ENCODE results near the gene HOXA6.
A peak's percentile ranks its signal among the peaks of the same experiment; 100 is the strongest.

HOXA6 gene

DNA sequence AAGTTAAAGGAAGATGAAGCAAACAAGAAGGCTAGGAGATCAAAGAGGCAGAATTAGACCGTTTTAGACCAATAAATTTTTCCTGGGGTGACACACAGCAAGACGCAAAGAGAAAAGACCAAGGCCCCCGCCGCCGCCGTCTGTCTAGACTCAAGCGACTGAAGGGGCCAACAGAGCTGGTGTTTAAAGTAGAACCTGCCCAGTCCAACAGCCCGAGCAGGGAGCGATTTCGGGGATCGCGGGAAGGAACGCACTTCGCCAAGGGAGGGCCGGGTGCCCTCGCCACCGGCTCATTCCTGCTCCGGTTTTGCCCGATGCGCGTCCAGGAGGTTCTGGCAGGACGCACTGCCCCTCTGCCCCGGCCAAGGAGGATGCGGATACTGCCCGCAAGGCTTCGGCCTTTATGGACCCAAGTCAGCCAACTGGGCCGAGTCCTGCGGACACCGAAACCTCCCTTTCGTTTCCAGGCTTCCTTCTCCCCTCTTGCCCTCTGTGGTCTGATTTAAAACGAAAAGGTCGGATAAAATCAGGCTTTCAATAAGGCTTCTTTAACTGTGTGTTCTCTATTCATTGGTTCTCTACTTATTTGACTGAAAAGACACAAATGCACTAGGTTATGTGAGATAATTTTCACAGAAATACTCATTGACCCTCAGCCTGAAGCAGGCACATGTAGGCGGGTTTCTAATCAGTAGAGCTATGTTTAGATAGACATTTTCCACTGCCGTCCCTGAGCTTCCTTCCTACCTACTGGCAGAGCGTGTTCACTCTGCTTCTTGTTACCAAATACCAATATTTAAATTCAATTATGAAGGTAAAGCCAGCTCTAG is 11.1 kb upstream of the HOXA6 start:
- Mint-ChIP-seq H3K27ac (no peak overlapping the region), H3K4me1 (ENCODE audit: low read depth in 2 of 2) (peaks cover 28 to 30% of the 10 kb centered on the region in 2 donors), H3K9me3 (no peaks in the 10 kb centered on the region), H3K27me3 (peaks cover 71 to 95% of the 10 kb centered on the region in 2 donors), H3K4me3 (peak overlapping the region in 1 of 2 donors; percentile 15), H3K36me3 (ENCODE audit: insufficient read depth) (peaks cover 33% of the 10 kb centered on the region)
- ATAC-seq (replicated peaks) (no peak), DNase-seq (no peak)

DNA sequence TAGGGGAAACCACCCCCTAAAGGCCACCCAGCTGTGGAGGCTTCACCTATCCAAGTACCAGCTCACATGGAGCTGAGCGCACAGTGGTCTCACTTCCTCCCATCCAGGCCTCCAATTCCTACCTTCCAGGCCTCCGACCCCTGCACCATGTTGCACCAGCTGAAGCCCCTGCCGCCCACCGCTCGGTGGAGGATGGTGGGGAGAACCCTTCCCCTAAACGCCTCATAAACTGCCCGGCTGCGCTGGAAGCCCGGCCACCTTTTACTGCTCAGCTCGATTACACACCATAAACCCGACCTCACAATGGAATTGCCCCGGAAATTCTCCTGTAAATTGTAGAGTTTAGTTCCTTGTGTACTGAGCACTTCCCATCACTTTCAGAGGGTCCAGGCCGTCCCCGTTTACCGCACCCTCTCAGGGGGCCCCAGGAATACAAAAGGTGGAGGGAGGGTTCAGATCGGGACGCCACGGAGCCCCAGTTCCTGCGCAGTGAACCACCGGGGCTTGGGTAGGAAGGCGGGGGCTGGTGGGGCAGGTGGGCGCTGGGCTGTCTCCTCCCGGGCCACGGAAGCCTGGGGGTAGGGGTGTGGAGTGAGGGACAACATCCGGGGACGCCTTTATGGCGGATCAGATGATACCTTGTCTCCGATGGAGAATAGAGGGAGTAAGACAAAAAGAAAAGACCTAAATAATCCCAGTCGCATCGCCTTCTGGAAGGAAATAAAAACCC is 10.3 kb upstream of the HOXA6 start:
- ATAC-seq (replicated peaks) (no peak), DNase-seq (no peak)
- Mint-ChIP-seq H3K27me3 (peaks cover 74 to 95% of the 10 kb centered on the region in 2 donors), H3K27ac (no peak overlapping the region), H3K9me3 (no peaks in the 10 kb centered on the region), H3K36me3 (ENCODE audit: insufficient read depth) (peaks cover 32% of the 10 kb centered on the region), H3K4me3 (peak overlapping the region in 1 of 2 donors; percentile 54), H3K4me1 (ENCODE audit: low read depth in 2 of 2) (peaks cover 28 to 30% of the 10 kb centered on the region in 2 donors)

DNA sequence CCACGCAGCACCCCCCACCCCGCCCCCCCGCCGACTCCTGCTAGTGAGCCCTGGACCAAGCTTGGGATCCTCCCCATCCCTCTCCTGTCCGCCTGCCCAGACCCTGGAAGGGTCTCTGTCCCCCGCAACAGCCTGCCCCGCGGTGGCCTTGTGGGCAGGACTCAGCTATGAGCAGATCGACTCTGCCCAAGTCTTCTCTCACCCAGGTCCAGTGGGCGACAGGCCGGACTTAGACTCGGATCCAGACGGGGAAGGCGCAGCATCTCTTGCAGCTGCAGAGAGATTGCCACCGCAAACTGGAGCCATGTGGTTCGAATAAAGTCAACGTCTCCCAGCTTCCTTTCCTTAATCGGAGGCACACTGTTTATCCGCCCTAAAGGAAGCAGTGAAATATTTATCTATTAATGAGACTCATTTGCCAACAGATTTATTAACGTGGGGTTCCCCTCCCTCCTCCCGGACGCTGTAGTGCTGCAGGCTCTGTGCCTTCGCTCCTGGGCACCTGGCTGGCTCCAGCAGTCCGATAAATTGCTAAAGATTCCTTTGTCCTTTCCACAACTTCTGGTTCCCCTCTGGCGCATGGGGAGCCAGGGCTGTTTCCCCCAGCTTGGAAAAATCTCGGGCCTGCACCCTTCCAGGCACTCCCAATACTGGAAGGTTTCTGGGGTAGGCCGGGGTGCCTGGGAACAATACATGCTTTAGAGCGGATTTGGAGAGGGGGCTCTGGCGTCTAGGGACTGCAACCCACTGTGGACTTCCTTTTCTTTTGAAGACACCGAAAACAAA is 9.5 kb upstream of the HOXA6 start:
- Mint-ChIP-seq H3K27ac (peak overlapping the region in 1 of 2 donors; percentile 55), H3K4me3 (peak overlapping the region; percentile 40 to 64), H3K9me3 (no peaks in the 10 kb centered on the region), H3K36me3 (ENCODE audit: insufficient read depth) (peaks cover 32% of the 10 kb centered on the region), H3K27me3 (peaks cover 79 to 95% of the 10 kb centered on the region in 2 donors), H3K4me1 (ENCODE audit: low read depth in 2 of 2) (peaks cover 30 to 32% of the 10 kb centered on the region in 2 donors)
- no peak for ATAC-seq (replicated peaks)
- DNase-seq = no peak

DNA sequence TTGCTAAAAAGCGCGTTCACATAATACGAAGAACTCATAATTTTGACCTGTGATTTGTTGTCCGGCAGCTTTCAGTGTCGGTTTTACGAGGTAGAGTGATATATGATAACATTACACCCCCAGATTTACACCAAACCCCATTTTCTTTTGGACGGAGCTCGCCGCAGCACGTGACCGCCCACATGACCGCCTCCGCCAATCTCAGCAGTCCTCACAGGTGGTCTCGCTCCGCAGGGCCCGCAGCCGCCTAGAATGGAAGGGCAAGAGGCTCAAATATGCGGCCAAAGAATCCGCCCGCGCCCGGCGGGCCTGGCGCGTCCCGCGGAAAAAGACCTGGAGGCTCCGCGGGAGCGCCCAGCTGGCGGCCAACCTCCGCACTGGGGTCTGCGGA is 8.9 kb upstream of the HOXA6 start, which contains the start of gene HOXA7:
Gene HOXA7 (minus strand): TSS at position 168 of the 391 bp plus-strand sequence. CDS start 130 bp downstream, at position 38.
- ATAC-seq (replicated peaks) (no peak), DNase-seq (no peak)
- Mint-ChIP-seq H3K4me1 (ENCODE audit: low read depth in 2 of 2) (peaks cover 36 to 38% of the 10 kb centered on the region in 2 donors), H3K27ac (peak within 1 kb of the TSS in 1 of 2 donors; percentile 55), H3K27me3 (peaks cover 83 to 96% of the 10 kb centered on the region in 2 donors), H3K4me3 (peak within 1 kb of the TSS; percentile 64 to 80), H3K9me3 (no peaks in the 10 kb centered on the region), H3K36me3 (ENCODE audit: insufficient read depth) (peaks cover 37% of the 10 kb centered on the region)

DNA sequence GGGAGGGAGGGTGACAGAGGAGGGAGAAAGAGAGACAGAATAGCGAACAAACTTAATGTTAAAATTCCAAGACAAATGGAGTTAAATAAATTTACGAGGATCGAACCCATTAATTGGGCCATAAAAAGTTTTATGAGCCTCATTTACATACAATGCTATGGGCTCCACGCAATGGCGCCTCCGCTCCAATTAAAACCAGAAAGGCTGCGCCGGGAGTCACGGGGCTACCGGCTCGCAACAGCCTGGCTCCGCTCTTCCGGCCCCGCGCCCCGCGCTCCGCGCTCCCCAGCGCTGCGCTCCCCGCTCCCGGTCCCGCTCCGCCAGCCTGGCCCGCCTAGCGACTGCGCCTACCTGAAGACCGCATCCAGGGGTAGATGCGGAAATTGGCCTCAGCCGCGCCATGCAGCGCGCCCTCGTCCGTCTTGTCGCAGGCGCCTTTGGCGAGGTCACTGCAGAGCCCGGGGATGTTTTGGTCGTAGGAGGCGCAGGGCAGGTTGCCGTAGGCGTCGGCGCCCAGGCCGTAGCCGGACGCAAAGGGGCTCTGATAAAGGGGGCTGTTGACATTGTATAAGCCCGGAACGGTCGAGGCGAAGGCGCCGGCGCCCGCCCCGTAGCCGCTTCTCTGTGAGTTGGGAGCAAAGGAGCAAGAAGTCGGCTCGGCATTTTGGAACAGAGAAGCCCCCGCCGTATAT is 8.4 kb upstream of the HOXA6 start:
- Mint-ChIP-seq H3K27ac (peak overlapping the region in 1 of 2 donors; percentile 20), H3K9me3 (no peaks in the 10 kb centered on the region), H3K36me3 (ENCODE audit: insufficient read depth) (peaks cover 37% of the 10 kb centered on the region), H3K4me1 (ENCODE audit: low read depth in 2 of 2) (peaks cover 41% of the 10 kb centered on the region in 2 donors), H3K4me3 (peak overlapping the region; percentile 64 to 80), H3K27me3 (peaks cover 88 to 96% of the 10 kb centered on the region in 2 donors)
- DNase-seq (no peak), ATAC-seq (replicated peaks) (peak; percentile 18)

DNA sequence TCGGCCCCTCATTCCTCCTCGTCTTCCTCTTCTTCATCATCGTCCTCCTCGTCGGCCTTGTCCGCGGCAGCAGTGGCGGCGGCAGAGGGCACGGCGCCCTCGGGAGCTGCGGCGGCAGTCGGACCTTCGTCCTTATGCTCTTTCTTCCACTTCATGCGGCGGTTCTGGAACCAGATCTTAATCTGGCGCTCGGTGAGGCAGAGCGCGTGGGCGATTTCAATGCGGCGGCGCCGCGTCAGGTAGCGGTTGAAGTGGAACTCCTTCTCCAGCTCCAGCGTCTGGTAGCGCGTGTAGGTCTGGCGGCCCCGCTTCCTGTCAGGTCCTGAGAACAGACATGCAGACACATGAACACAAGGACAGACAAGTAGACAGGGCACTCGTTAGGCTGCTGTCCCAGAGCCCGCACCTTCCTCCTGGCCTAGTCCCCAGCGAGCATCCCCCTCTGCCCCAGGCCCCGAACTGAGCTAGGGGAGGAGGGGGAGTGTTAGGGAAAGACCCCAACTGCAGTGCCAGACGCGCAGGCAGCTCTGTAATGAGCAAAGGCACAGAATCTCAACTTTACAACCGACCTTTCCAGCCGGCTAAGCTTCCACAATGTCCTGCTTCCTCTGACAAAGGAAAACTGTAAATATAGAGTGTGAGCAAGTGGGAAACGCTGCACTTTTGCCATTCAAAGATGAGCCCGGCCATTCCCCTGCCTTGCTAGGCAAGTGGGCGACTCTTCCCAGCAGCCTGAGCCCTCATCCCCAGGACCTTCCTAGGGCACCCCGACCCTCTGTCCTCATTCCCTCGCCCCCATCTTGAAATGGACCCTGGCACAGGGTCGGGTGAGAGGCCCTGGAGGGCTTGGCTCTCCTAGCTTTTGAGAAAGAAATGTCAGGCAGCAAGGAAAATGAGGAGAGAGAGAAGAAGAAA is 7.6 kb upstream of the HOXA6 start:
- Mint-ChIP-seq H3K27me3 (peaks cover 96 to 100% of the 10 kb centered on the region in 2 donors), H3K9me3 (no peaks in the 10 kb centered on the region), H3K4me3 (peak overlapping the region; percentile 64 to 80), H3K36me3 (ENCODE audit: insufficient read depth) (peaks cover 36% of the 10 kb centered on the region), H3K4me1 (ENCODE audit: low read depth in 2 of 2) (peaks cover 47 to 49% of the 10 kb centered on the region in 2 donors), H3K27ac (peak overlapping the region in 1 of 2 donors; percentile 49)
- DNase-seq = no peak
- no peak for ATAC-seq (replicated peaks)

DNA sequence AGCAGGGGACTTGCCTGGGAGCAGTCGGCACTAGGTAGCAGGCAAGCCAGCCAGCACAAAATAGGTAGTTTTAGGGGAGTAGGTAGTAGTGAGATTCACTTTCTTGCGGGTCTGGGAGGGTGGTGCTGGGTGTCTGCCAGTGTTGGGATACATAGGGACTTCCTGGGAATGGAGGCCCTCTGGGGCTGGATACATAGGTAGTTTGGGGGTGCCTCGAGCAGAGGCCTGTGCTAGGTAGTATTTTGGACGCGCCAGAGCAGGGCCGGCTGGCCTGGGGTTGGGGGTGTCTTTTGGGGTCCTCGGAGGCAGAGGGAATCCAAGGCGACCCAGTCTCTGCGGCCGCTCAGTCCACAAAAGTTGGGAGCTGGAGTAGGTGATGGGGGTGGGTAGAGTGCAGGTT is 6.8 kb upstream of the HOXA6 start:
- ATAC-seq (replicated peaks) (no peak), DNase-seq (no peak)
- Mint-ChIP-seq H3K4me1 (ENCODE audit: low read depth in 2 of 2) (peaks cover 44 to 47% of the 10 kb centered on the region in 2 donors), H3K4me3 (peak overlapping the region; percentile 64 to 80), H3K36me3 (ENCODE audit: insufficient read depth) (peaks cover 32% of the 10 kb centered on the region), H3K9me3 (no peaks in the 10 kb centered on the region), H3K27ac (peak overlapping the region; percentile 15 to 58), H3K27me3 (peaks cover 90 to 99% of the 10 kb centered on the region in 2 donors)

DNA sequence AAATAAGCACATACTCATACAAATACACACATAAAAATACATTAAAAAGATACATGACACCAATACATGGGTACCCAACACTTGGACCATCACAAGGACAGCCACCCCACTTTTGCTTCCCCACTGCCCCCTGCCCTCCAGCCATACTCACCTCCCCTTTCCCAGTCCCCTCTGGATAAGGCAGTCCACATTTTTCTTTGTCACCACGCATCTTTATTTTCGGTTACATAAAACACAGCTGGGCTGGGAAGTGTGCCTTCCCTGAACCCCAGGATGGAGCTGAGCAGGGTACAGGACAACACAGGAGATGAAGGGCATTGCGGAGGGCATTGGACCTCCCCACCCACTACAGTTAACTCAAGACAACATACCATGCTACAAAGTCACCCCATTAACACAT is 6.0 kb upstream of the HOXA6 start:
- DNase-seq (no peak), ATAC-seq (replicated peaks) (no peak)
- no peak overlapping the region for H3K4me3 Mint-ChIP-seq
- peaks cover 44 to 47% of the 10 kb centered on the region in 2 donors for H3K4me1 Mint-ChIP-seq (ENCODE audit: low read depth in 2 of 2)
- H3K36me3 Mint-ChIP-seq (ENCODE audit: insufficient read depth) = peaks cover 32% of the 10 kb centered on the region
- H3K27ac Mint-ChIP-seq = no peak overlapping the region
- no peaks in the 10 kb centered on the region for H3K9me3 Mint-ChIP-seq
- H3K27me3 Mint-ChIP-seq = peaks cover 84 to 99% of the 10 kb centered on the region in 2 donors

DNA sequence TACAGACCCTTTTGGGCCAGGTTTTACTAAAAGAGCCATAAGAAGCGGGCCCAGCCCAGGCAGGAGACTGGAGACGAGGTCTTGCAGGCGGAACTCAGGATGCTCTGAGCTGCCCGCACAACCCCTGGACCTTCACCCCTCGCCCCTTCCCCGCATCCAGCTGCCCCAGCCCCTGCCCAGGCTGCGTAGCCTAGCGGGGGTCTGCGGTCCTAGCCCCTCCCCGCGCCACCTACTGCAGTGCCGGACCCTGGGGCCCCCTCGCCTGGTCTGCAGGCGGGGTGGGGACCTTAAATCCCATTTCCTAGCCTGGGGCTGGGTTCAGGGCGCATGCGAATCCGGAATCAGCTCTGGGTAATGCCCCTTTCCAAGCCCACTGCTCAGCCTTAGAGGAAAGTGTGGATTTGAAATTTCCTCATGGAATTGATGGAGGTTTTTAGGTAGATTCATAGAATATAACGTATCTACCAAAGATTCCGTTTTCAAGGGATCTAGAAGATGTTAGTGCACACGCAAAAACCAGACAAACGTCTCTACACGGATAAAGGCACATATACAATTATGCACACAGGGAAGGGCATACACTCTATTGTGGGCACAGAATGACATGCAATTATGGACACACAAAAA is 5.4 kb upstream of the HOXA6 start:
- Mint-ChIP-seq H3K27ac (no peak overlapping the region), H3K36me3 (ENCODE audit: insufficient read depth) (peaks cover 31% of the 10 kb centered on the region), H3K9me3 (no peaks in the 10 kb centered on the region), H3K4me3 (no peak overlapping the region), H3K27me3 (peaks cover 84 to 99% of the 10 kb centered on the region in 2 donors), H3K4me1 (ENCODE audit: low read depth in 2 of 2) (peaks cover 42 to 46% of the 10 kb centered on the region in 2 donors)
- no peak for ATAC-seq (replicated peaks)
- DNase-seq = no peak

DNA sequence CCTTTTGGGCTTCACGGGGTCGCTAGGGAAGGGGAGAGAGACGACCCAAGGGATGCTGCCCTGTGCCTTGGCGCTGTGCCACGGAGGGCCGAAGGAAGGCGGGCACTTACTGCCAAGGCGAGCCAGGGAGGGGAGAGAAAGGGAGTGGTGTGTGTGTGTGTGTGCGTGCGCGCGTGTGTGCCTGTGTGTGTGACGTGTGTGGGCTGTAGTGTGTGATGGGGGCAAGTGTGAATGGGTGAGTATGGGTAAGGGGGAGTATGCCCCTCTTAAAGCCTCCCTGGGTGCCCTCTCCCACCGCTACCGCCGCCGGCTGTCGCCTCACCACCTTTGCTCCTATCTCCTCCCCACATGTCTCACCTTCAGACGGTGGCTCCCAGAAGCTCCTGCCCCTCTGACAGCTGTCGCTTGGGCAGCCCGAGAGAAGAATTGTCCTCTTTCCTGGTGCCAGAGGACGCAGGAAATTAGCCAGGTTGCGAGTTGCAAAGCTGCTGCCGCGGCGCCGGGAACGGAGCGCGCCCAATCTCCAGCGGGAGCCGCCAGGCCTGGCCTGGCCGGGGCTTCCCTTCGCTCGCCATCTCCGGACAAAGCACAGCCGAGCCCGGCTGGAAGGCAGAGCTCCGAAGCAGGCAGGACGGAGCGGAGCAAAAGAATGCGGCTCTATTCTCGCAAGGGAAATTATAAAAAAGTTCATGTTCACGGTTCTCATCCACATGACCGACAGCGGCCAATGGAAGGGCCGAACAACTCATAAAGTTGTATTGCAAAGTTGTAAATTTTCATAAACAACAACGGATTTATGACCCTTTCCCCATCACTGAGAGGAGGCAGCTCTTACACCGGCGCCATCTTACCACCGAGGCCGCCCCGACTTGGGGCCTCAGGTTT is 4.6 kb upstream of the HOXA6 start, which contains the start of gene HOXA3:
Gene HOXA3 (minus strand): TSS at position 653 of the 885 bp plus-strand sequence. CDS start 41,943 bp downstream, outside the sequence.
- no peak for ATAC-seq (replicated peaks)
- no peak for DNase-seq
- H3K4me3 Mint-ChIP-seq = peak within 1 kb of the TSS; percentile 83 to 86
- peaks cover 27% of the 10 kb centered on the region for H3K36me3 Mint-ChIP-seq (ENCODE audit: insufficient read depth)
- peaks cover 38 to 43% of the 10 kb centered on the region in 2 donors for H3K4me1 Mint-ChIP-seq (ENCODE audit: low read depth in 2 of 2)
- no peaks in the 10 kb centered on the region for H3K9me3 Mint-ChIP-seq
- H3K27ac Mint-ChIP-seq = peak within 1 kb of the TSS; percentile 44 to 80
- H3K27me3 Mint-ChIP-seq = peaks cover 81 to 99% of the 10 kb centered on the region in 2 donors

Data from effector memory CD8-positive, alpha-beta T cell (primary cell).